HG03571 (cell line): Measurements from ENCODE around the gene HEPHL1.
A peak's percentile ranks its signal among the peaks of the same experiment; 100 is the strongest.

ENCODE experiments used
- ATAC-seq: cut with Tn5 transposase; IDR thresholded peaks from one replicate; pipeline ENCODE4 v1.9.1; 2021; ENCODE audit not compliant: unreplicated experiment

HEPHL1 gene

GRCh38 chr11:94128746-94129511 is 107.8 kb downstream of the HEPHL1 start, which contains the start of gene PANX1:
Gene PANX1 (plus strand): TSS chr11:94128841. CDS start chr11:94129313, 472 bp downstream.
- peak; percentile 84 for ATAC-seq

GRCh38 chr11:94129512-94130297 is 108.6 kb downstream of the HEPHL1 start:
- ATAC-seq, result no peak

DNA sequence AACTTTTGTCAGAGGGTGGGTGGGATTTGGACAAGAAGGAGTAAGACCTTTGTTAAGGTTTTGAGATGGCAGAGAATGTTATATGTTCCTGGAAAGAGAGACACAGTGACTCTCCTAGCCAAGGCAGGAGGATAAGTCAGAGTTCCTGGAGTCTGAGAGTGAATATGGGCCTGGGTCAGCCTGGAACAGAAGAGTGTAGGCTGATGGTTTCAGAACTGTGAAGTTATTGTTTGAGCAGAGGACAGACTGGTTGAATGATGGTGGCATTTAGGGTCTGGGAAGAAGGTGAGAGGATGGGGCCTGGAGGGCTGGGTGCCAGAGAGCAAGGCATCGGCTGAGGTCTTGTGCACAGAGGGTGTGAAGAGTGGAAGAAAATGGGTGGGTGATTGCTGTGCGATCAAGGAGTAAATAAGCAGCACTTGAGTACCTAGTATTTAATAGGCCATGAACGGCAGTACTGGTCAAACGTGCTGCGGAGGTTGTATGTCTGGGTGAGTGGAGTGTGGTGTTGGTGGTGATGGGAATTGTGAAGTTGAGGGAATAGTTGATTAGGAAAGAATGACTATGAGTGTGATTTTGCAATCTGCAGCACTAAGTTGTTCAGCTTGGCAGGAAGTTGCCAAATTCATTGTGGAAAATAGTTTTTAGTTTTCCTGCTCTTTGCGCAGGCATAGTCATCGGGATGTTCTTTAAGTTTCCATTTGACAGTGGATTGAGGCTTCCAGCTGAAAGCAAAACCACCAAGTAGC is 109.3 kb downstream of the HEPHL1 start:
- ATAC-seq, result no peak

- no peak for ATAC-seq
Measured at GRCh38 chr11:94131047-94131717, 110.0 kb downstream of the HEPHL1 start.

DNA sequence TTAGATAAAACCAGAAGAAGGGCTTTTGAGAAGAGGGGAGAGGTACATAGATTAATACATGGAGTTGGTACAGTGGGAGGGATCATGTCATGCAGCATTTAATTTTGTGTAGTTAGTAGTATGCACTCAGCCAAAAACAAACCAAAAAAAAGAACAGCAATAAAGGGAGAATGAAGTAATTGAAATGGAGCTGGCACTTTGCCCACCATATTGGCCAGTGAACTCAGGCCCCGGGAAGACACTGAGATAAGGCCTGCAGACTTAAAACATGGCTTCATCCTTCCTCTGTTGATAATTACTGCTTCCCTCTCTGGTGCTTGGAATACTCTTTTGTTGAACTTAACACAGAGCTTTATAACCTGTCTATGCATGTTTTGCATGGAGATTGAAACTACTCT is 110.6 kb downstream of the HEPHL1 start:
- ATAC-seq, result no peak

DNA sequence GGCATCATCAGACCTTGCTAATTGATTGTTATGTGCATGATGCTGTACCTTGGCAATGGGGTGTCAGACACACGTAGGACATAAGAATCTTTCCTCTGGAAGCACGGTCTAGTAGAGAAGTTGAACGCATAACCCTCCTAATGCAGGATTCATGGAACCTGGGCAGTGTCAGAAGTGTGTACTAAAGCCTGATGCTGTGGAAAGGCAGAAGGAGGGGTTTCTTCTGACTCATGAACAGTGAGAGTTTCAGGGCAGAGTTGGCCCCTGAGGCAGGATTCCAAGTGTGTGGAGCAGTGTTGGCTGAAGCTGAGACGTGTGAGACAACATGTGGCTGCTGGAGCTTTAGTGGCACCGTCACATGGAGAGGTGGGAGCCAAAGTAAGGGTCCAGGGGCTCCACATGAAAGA is 111.0 kb downstream of the HEPHL1 start:
- ATAC-seq, result no peak

DNA sequence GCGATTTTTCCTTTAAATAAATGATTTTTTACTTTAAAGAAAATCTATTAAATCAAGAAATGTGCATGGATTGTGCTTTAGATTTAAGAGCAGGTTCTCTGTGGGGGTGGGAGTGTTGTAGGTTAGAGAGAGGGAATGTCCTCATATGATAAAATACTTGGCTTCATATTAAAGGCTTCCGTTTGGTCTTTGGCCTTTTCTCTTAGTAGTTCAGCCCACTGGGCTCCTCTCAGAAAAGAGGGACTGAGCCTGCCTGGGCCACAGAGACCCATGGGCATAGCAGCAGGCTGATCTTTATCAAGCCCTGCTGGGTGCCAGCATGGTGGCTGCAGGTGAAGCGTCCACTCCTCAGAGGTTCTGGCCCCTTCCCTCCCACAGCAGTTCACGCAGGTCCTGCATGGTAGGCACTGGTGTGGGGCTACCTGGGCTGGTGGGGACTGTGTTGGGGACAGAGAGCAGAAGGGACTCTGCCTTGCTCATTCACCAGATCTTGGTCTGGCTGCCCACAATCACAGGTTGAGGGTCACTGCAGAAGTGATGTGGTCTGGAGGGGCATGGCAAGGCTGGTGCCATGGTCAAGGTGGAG is 111.8 kb downstream of the HEPHL1 start:
- ATAC-seq, result no peak

- no peak for ATAC-seq
Measured at GRCh38 chr11:94133752-94134151, 112.6 kb downstream of the HEPHL1 start.

GRCh38 chr11:94134651-94135512 is 113.7 kb downstream of the HEPHL1 start:
- ATAC-seq, result no peak

DNA sequence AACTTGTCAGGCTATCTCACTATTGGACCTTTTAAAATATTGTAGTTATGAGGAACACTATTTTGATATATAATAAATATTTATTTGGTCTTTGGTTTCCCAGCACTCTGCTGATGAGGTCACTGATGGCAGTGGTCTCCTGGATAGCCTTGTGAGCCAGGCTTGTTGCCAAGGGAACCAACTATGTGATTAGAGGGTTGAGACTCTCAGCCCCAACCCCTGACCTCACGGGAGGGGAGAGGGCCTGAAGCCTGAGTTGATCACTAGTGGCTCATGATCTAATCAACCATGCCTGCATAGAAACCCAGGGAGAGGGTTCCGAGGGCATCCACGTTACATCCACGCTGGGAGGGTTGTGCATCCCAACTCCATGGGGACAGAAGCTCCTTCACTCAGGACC is 118.3 kb downstream of the HEPHL1 start:
- no peak for ATAC-seq

DNA sequence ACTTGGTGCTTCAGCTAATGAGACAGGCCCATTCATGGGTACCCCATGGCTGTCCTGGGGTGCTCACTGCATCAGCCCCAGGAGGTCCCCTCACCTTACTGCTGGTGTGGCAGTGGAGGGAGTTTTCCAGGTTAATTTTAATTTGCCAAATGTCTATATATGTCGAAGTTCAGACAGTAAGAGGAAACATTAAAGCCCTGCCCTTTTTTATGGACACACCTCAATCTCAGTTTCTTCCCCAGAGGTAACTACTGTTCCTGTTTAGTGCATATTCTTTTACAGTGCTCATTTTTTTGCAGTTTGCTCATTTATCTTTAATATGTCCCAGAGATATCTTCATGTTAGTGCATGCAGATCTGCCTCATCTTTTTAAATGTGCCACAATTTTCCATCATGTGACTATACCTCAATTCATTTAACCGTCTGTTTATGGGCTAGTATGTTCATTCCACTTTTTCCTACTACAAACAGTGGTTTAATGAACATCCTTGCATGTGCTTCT is 119.1 kb downstream of the HEPHL1 start:
- ATAC-seq, result no peak

GRCh38 chr11:94141511-94142307 is 120.6 kb downstream of the HEPHL1 start:
- ATAC-seq, result no peak

DNA sequence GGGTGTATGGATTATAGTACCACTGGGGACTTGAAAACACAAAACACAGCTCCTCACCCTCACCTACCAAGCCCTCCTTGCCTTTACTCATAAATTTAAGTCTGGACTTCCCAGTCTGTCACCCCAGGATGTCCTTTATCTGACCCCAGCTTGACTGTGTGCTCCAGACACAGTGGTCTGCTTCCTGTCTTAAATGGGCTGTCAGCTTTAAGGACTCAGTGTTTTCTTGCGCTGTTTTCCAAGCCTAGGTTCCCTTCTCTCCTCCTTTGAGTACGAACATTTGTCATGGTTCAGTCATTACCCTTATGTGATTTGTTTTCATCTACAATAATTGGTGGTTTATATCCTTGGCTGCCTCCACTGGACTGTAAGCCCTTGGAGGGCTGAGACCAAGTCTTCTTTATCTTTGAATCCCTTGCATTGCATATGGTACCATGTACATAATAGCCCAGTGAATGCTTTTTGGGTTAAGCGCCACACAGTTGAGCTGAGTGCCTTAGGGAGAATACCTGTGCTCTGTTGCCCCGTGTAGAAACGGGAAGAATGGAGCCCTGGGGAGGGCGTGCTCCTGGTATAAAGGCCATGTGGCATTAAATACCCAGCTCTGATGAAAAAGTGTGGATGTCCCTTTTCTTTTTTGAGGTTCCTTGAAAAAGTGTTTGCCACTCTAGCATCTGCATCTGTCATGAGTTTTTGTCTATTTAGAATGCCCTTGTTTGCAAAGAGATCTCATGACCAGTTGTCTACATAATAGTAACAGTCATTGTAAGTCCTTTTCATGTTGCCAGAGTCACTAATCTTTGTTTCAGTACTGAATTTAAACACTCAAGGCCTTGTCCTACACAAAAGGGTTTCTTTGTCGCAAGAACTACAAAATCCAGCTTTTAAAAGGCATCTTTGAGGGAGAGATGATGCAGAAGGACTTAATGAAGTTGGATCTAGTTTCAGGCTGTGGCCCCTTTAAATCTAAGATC is 121.4 kb downstream of the HEPHL1 start:
- ATAC-seq, result no peak

DNA sequence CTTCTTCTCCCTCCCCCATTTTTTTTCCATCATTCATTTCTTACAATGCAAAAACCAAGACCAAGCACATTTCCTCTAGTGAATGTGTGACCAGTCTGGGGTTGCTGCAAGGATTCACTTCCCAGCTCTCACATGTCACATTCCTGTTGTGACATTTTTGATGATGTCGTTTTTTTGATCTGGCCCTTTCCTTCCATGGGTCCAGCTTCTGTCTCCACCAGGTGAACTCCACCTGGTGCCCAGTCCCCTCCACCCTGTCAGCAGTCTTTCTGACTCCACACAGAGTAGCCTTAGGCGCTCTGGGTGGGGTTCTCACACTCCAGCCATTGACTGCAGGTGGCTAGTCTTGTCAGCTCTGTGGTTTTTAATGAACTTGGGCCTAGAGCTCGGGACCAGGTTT is 123.1 kb downstream of the HEPHL1 start:
- no peak for ATAC-seq

DNA sequence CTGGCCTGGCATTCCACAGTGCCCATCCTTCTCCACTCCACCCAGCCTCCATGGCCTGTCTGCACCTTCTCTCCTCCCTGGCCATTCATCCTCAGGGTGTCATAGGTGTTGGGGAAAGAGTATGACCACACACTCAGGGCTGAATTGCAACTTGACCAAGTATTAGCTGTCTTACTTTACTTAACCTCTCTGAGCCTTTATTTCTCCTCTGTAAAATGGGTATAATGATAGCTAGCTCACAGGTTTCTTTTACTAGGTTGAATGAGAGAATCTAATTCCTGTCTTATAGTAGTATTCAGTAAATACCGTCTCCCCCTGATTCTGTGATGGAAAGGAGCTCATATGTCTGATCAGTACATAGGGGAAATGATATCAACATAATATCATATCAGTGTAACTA is 123.5 kb downstream of the HEPHL1 start:
- no peak for ATAC-seq

GRCh38 chr11:94145431-94145830 is 124.3 kb downstream of the HEPHL1 start:
- ATAC-seq, result no peak

- ATAC-seq, result no peak
Measured at GRCh38 chr11:94145916-94146315, 124.8 kb downstream of the HEPHL1 start.
